HepG2 (cell line): Measurements from ENCODE around the gene ZNF624. TPM values are rescaled to one million over a fixed set of nuclear protein-coding genes. Genes with fewer than 3 reads are reported as not detected.
A peak's percentile ranks its signal among the peaks of the same experiment; 100 is the strongest.

Source experiments
- ATF1 ChIP-seq: IDR thresholded peaks from 2 replicates; pipeline ENCODE4 v1.6.1; 2016; ENCODE audit warnings: mild to moderate bottlenecking, control low read depth
- CEBPZ ChIP-seq: IDR thresholded peaks from 2 replicates; pipeline ENCODE4 v1.6.1; 2012; ENCODE audit warnings: low read length, improper control_type of control experiment
- E2F5 ChIP-seq: sonication (generic); formaldehyde crosslinking; conservative IDR thresholded peaks from 2 replicates; pipeline ENCODE4 v1.4.0; 2020; ENCODE audit warnings: missing genetic modification reagents
- GATAD2A ChIP-seq: IDR thresholded peaks from 2 replicates; pipeline ENCODE4 v1.6.1; 2016
- HNF4A ChIP-seq: sonication (generic); formaldehyde crosslinking; IDR thresholded peaks from 2 replicates; pipeline ENCODE4 v1.4.0; 2020; ENCODE audit warnings: missing genetic modification reagents
- KMT2B ChIP-seq: IDR thresholded peaks from 2 replicates; pipeline ENCODE4 v1.6.1; 2016; ENCODE audit warnings: missing genetic modification reagents, missing compliant biosample characterization
- LCORL ChIP-seq, 2 experiments: fragments of 450-650 bp in 1 of 2; sonication (generic) in 1 of 2; formaldehyde crosslinking in 1 of 2; IDR thresholded peaks; 2 replicates each; pipeline versions ENCODE4 v1.5.0 to v1.6.1; 2017 to 2020; ENCODE audit warnings: antibody characterized with exemption in 1 of 2, missing genetic modification reagents in 1 of 2
- MAZ ChIP-seq, 2 experiments: sonication (generic) in 1 of 2; formaldehyde crosslinking in 1 of 2; IDR thresholded peaks; 2 replicates each; pipeline versions ENCODE4 v1.5.0 to v1.6.1; 2012 to 2020; ENCODE audit warnings: low read depth in 2 of 2, mild to moderate bottlenecking in 2 of 2, borderline replicate concordance in 1 of 2, improper control_type of control experiment in 1 of 2, low read length in 1 of 2, missing genetic modification reagents in 1 of 2, moderate library complexity in 1 of 2
- RARG ChIP-seq: sonication (generic); formaldehyde crosslinking; IDR thresholded peaks from 2 replicates; pipeline ENCODE4 v1.4.0; 2020; ENCODE audit warnings: low read depth, mild to moderate bottlenecking, missing genetic modification reagents
- RFX3 ChIP-seq: IDR thresholded peaks from 2 replicates; pipeline ENCODE4 v1.6.1; 2016; ENCODE audit warnings: missing biosample characterization, missing genetic modification reagents
- SMARCC2 ChIP-seq: fragments of 450-650 bp; IDR thresholded peaks from 2 replicates; pipeline ENCODE4 v1.6.1; 2017; ENCODE audit warnings: antibody characterized with exemption, mild to moderate bottlenecking
- SNRNP70 ChIP-seq: fragments of 200-400 bp; formaldehyde crosslinking; IDR thresholded peaks from 2 replicates; pipeline ENCODE4 v1.6.1; 2017; ENCODE audit warnings: mild to moderate bottlenecking, low read depth, low read length, moderate library complexity
- STAG1 ChIP-seq: sonication (generic); formaldehyde crosslinking; IDR thresholded peaks from 2 replicates; pipeline ENCODE4 v1.4.0; 2020; ENCODE audit warnings: missing genetic modification reagents
- ZBTB14 ChIP-seq: sonication (generic); formaldehyde crosslinking; IDR thresholded peaks from 2 replicates; pipeline ENCODE4 v1.4.0; 2020; ENCODE audit warnings: missing genetic modification reagents
- ZKSCAN5 ChIP-seq: sonication (generic); formaldehyde crosslinking; IDR thresholded peaks from 2 replicates; pipeline ENCODE4 v1.5.1; 2020; ENCODE audit warnings: mild to moderate bottlenecking, missing genetic modification reagents
- ZNF160 ChIP-seq: sonication (generic); formaldehyde crosslinking; IDR thresholded peaks from 2 replicates; pipeline ENCODE4 v1.8.0; 2022; ENCODE audit warnings: mild to moderate bottlenecking, inconsistent platforms, missing genetic modification reagents
- ZNF652 ChIP-seq: IDR thresholded peaks from 2 replicates; pipeline ENCODE4 v1.6.1; 2016; ENCODE audit warnings: low read depth, borderline replicate concordance
- ZNF772 ChIP-seq: sonication (generic); formaldehyde crosslinking; IDR thresholded peaks from 2 replicates; pipeline ENCODE4 v1.5.0; 2020; ENCODE audit warnings: mild to moderate bottlenecking, missing genetic modification reagents
- ZSCAN20 ChIP-seq: sonication (generic); formaldehyde crosslinking; IDR thresholded peaks from 2 replicates; pipeline ENCODE4 v1.4.0; 2020; ENCODE audit warnings: missing genetic modification reagents, mild to moderate bottlenecking, borderline replicate concordance
- ZSCAN25 ChIP-seq: sonication (generic); formaldehyde crosslinking; IDR thresholded peaks from 2 replicates; pipeline ENCODE4 v1.8.0; 2022; ENCODE audit warnings: mild to moderate bottlenecking, missing genetic modification reagents
- polyA plus RNA-seq, 8 experiments: library from polyadenylated mRNA; depleted of rRNA in 3 of 8; stranded (reverse) in 7 of 8; unstranded in 1 of 8; fragments of >200 nt; fragmentation: Illumina TruSeq in 4 of 8; extraction: Trizol in 4 of 8; gene quantifications; 2 replicates each; pipeline versions ENCODE4 v1.2.1 to v1.2.3, GENCODE V29; 2011 to 2016; ENCODE audit warnings: low read depth in 4 of 8, missing spikeins in 1 of 8, mixed read lengths in 1 of 8; ENCODE audit not compliant: insufficient read depth in 1 of 8
- total RNA-seq, 5 experiments: library from RNA; depleted of rRNA; stranded (reverse); fragments of >200 nt; fragmentation: Illumina TruSeq; extraction: Trizol; gene quantifications; 2 replicates each; pipeline ENCODE4 v1.2.3, GENCODE V29; 2016; ENCODE audit warnings: low read depth in 1 of 5
- TF ChIP-seq, protein P1 (sequence below): sonication (generic); formaldehyde crosslinking; IDR thresholded peaks from 2 replicates; pipeline ENCODE4 v1.5.0; 2020; ENCODE audit warnings: missing genetic modification reagents, mild to moderate bottlenecking, borderline replicate concordance
- TF ChIP-seq, protein P2 (sequence below): IDR thresholded peaks from 2 replicates; pipeline ENCODE4 v1.6.1; 2016

The ZNF624 gene
- total and polyA plus RNA-seq, 2 of the 13 experiments (the other 11 are each of a cell fraction or from before 2014, with no cell fraction given): 0.75 to 3.5 TPM

GRCh38 chr17:16584273-16584995 lies 69.2 kb downstream of the ZNF624 start (continued):
- TF ChIP-seq GATAD2A (peak; percentile 61; the same call in 1 of the 2 replicates), ZSCAN25 (CRISPR knock-in tag) (no peak), ATF1 (no peak), ZNF160 (CRISPR knock-in tag) (no peak), E2F5 (no peak), SMARCC2 (no peak), RARG (CRISPR knock-in tag) (no peak), ZBTB14 (CRISPR knock-in tag) (no peak), RFX3 (no peak), MAZ (IDR thresholded peaks at IDR 0.05; ENCODE audit: borderline replicate concordance, low read depth, low read length) (0 out of 2 replicates have a peak, but pooled peaks have one; percentile 23), MAZ (CRISPR knock-in tag; IDR thresholded peaks at IDR 0.05; ENCODE audit: low read depth) (peak; percentile 46; the same call in 1 of the 2 replicates), CEBPZ (no peak), KMT2B (no peak), ZSCAN20 (CRISPR knock-in tag) (no peak), LCORL (IDR thresholded peaks at IDR 0.05) (no peak), LCORL (CRISPR knock-in tag; IDR thresholded peaks at IDR 0.05) (0 out of 2 replicates have a peak, but pooled peaks have one; percentile 30), ZNF772 (CRISPR knock-in tag) (peak; percentile 74; the same call in 1 of the 2 replicates), ZKSCAN5 (no peak), SNRNP70 (no peak), HNF4A (CRISPR knock-in tag) (no peak), STAG1 (CRISPR knock-in tag) (peak; percentile 78), ZNF652 (CRISPR knock-in tag) (no peak)
- TF ChIP-seq, protein P1, sequence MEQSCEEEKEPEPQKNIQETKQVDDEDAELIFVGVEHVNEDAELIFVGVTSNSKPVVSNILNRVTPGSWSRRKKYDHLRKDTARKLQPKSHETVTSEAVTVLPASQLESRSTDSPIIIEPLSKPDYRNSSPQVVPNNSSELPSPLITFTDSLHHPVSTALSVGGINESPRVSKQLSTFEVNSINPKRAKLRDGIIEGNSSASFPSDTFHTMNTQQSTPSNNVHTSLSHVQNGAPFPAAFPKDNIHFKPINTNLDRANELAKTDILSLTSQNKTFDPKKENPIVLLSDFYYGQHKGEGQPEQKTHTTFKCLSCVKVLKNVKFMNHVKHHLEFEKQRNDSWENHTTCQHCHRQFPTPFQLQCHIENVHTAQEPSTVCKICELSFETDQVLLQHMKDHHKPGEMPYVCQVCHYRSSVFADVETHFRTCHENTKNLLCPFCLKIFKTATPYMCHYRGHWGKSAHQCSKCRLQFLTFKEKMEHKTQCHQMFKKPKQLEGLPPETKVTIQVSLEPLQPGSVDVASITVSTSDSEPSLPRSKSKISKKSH (CRISPR knock-in tag): peak; percentile 61; the same call in 1 of the 2 replicates
- TF ChIP-seq, protein P2, sequence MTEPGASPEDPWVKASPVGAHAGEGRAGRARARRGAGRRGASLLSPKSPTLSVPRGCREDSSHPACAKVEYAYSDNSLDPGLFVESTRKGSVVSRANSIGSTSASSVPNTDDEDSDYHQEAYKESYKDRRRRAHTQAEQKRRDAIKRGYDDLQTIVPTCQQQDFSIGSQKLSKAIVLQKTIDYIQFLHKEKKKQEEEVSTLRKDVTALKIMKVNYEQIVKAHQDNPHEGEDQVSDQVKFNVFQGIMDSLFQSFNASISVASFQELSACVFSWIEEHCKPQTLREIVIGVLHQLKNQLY (CRISPR knock-in tag): 0 out of 2 replicates have a peak, but pooled peaks have one; percentile 22
